HG02943 (cell line): ENCODE results near the gene GPRIN2.

Experiments used
- ATAC-seq: cut with Tn5 transposase; IDR thresholded peaks from one replicate; pipeline ENCODE4 v1.9.1; 2021; ENCODE audit warnings: mild to moderate bottlenecking, low read depth, moderate library complexity; ENCODE audit not compliant: unreplicated experiment

Gene GPRIN2

GRCh38 chr10:46550076-46550790, 6.2 kb downstream of the GPRIN2 start:
- no peak for ATAC-seq

- no peak for ATAC-seq
Observed at GRCh38 chr10:46549171-46550075, 7.0 kb downstream of the GPRIN2 start.

GRCh38 chr10:46548498-46549090, 7.9 kb downstream of the GPRIN2 start:
- no peak for ATAC-seq

GRCh38 chr10:46547541-46548497, 8.6 kb downstream of the GPRIN2 start:
- ATAC-seq: no peak

- no peak for ATAC-seq
Observed at GRCh38 chr10:46546591-46547540, 9.6 kb downstream of the GPRIN2 start.

GRCh38 chr10:46545861-46546590, 10.4 kb downstream of the GPRIN2 start:
- ATAC-seq: no peak

GRCh38 chr10:46544989-46545791, 11.3 kb downstream of the GPRIN2 start:
- no peak for ATAC-seq

- ATAC-seq: no peak
Observed at GRCh38 chr10:46543466-46544377, 12.7 kb downstream of the GPRIN2 start.

GRCh38 chr10:46542567-46543465, 13.6 kb downstream of the GPRIN2 start:
- no peak for ATAC-seq

- no peak for ATAC-seq
Observed at GRCh38 chr10:46541735-46542566, 14.5 kb downstream of the GPRIN2 start.

- no peak for ATAC-seq
Observed at GRCh38 chr10:46541017-46541661, 15.3 kb downstream of the GPRIN2 start.

- ATAC-seq: no peak
Observed at GRCh38 chr10:46540412-46541016, 15.9 kb downstream of the GPRIN2 start.

- no peak for ATAC-seq
Observed at GRCh38 chr10:46539596-46540411, 16.7 kb downstream of the GPRIN2 start.
